HFFc6 (cell line): ENCODE measurements around the gene SIRPA. TPM values are rescaled to one million over a fixed set of nuclear protein-coding genes. Genes with fewer than 3 reads are reported as not detected.

Experiments used
- DNase-seq: peaks from one replicate; pipeline ENCODE4 v3.0.0-alpha.2; 2018
- H3K27ac Mint-ChIP-seq: 2 replicates; pipeline ENCODE4 v1.8.0; 2020; ENCODE audit warnings: mild to moderate bottlenecking, mixed read lengths
- H3K27me3 Mint-ChIP-seq: 2 replicates; pipeline ENCODE4 v1.8.0; 2021; ENCODE audit warnings: mild to moderate bottlenecking, moderate library complexity, mixed read lengths; ENCODE audit not compliant: insufficient read depth
- H3K36me3 Mint-ChIP-seq: 2 replicates; pipeline ENCODE4 v1.8.0; 2021; ENCODE audit warnings: low read depth, mixed read lengths
- H3K4me1 Mint-ChIP-seq: 2 replicates; pipeline ENCODE4 v1.8.0; 2020; ENCODE audit warnings: low read depth, mixed read lengths
- H3K4me3 Mint-ChIP-seq: 2 replicates; pipeline ENCODE4 v1.8.0; 2020; ENCODE audit warnings: mild to moderate bottlenecking, moderate library complexity, mixed read lengths
- H3K9me3 Mint-ChIP-seq: 2 replicates; pipeline ENCODE4 v1.8.0; 2020; ENCODE audit warnings: mild to moderate bottlenecking, mixed read lengths
- total RNA-seq, 6 experiments: library from RNA; stranded (reverse); fragmentation: NEBNext Ultra II Directional; extraction: Animal tissue kit (Norgen Biotek cat#: 25700); gene quantifications; 2 replicates in 1 of 6; 3 replicates in 5 of 6; pipeline ENCODE4 v1.2.3, GENCODE V29; 2021
- TF ChIP-seq, protein P1 (sequence below): fragments of 200-600 bp; sonication (generic); IDR thresholded peaks from 2 replicates; pipeline ENCODE4 v1.5.0; 2021; ENCODE audit warnings: antibody characterized with exemption, mild to moderate bottlenecking

Gene SIRPA
- total RNA-seq, 6 experiments from 2014 or later = 44.0 to 66.2 (median 47.5) TPM

DNA sequence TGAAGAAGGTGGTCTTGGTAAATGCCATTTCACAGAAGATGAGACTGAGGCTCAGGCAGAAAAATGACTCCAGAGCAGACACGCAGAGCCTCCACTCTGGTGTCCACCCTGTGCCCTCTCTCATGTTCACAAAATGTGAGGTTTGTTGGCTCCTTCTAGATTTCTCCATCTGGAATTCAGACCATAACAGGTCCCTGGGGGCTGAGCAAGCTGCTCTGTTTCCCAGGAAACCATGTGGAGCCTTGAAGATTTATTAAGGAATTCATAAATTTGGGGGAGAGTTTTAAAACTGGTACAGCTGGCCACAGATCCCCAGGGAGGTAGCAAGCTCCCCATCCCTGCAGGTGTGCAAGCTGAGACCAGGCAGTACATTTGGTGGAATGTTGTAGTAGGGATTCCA is 38.8 kb upstream of the SIRPA start:
- no peak for DNase-seq
- H3K4me3 Mint-ChIP-seq = no peak overlapping the region
- TF ChIP-seq, protein P1, sequence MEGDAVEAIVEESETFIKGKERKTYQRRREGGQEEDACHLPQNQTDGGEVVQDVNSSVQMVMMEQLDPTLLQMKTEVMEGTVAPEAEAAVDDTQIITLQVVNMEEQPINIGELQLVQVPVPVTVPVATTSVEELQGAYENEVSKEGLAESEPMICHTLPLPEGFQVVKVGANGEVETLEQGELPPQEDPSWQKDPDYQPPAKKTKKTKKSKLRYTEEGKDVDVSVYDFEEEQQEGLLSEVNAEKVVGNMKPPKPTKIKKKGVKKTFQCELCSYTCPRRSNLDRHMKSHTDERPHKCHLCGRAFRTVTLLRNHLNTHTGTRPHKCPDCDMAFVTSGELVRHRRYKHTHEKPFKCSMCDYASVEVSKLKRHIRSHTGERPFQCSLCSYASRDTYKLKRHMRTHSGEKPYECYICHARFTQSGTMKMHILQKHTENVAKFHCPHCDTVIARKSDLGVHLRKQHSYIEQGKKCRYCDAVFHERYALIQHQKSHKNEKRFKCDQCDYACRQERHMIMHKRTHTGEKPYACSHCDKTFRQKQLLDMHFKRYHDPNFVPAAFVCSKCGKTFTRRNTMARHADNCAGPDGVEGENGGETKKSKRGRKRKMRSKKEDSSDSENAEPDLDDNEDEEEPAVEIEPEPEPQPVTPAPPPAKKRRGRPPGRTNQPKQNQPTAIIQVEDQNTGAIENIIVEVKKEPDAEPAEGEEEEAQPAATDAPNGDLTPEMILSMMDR = no peak
- no peaks in the 10 kb centered on the region for H3K36me3 Mint-ChIP-seq
- H3K4me1 Mint-ChIP-seq = peaks cover 19% of the 10 kb centered on the region
- H3K27ac Mint-ChIP-seq = no peak overlapping the region
- peaks cover 13% of the 10 kb centered on the region for H3K27me3 Mint-ChIP-seq
- no peaks in the 10 kb centered on the region for H3K9me3 Mint-ChIP-seq

DNA sequence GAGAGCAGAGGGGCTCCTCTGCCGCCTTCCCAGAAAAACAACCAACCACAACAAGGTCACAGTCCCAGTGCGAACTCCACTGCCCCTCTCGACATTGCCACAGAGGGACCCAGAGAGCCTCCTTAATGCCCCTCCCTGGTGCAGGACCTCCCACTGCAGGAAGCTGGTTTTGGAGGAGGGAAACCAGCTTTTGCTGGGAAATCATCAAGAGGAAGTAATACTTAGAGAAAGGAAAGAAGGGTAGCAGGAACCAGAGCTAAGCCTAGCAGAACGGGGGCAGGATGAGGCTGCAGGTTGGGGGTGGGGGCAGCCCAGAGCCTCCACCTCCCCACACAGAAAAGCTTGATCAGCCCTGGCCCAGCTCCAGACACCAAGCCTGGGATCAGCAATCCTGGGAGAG is 37.7 kb upstream of the SIRPA start:
- H3K4me3 Mint-ChIP-seq = no peak overlapping the region
- DNase-seq = no peak
- H3K27ac Mint-ChIP-seq = no peak overlapping the region
- H3K9me3 Mint-ChIP-seq = no peaks in the 10 kb centered on the region
- H3K4me1 Mint-ChIP-seq = peaks cover 22% of the 10 kb centered on the region
- H3K36me3 Mint-ChIP-seq = no peaks in the 10 kb centered on the region
- peaks cover 10% of the 10 kb centered on the region for H3K27me3 Mint-ChIP-seq
- TF ChIP-seq, protein P1 = no peak

DNA sequence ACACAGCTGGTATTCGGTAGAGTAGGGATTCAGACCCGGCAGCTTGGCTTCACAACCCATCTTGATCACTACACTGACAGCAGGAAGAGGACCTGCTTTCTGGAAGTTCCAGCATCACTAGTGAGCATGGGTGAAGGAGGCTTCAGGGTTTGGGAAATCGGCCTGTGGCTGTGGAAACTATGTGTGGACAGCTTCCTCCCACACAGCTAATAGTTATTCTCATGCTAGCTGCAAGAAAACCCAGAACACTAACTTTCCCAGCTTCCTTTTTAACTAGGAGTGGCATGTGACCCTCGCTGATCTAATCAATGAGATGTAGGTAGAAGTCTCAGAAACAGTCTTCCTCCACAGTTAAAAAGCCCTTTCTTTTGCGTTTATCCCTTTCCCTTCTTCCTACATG is 36.3 kb upstream of the SIRPA start:
- no peaks in the 10 kb centered on the region for H3K36me3 Mint-ChIP-seq
- no peaks in the 10 kb centered on the region for H3K9me3 Mint-ChIP-seq
- no peak overlapping the region for H3K27ac Mint-ChIP-seq
- peaks cover 18% of the 10 kb centered on the region for H3K27me3 Mint-ChIP-seq
- H3K4me1 Mint-ChIP-seq = peaks cover 22% of the 10 kb centered on the region
- DNase-seq = no peak
- H3K4me3 Mint-ChIP-seq = no peak overlapping the region
- TF ChIP-seq, protein P1 = no peak

DNA sequence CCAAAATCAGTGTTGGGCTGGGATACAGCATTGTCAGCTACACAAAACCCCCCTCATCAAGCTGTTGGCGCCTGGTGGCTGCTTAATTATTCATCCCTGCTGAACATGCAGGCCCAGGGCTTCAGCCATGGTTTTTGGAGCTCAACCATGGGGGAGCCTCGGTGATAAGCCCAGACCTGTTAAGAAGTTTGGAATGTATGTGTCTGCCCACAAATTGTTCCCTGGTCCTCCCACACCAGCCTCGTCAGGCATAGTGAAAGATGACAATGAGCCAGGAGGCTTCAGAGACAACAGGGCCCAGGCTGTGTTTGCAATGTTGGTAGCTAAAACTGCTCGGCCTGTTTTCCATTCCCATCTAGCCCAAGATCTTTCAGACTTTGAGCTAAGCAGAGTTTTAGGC is 34.8 kb upstream of the SIRPA start:
- H3K36me3 Mint-ChIP-seq = no peaks in the 10 kb centered on the region
- peaks cover 13% of the 10 kb centered on the region for H3K27me3 Mint-ChIP-seq
- no peaks in the 10 kb centered on the region for H3K9me3 Mint-ChIP-seq
- H3K27ac Mint-ChIP-seq = peak overlapping the region; percentile 60
- peak overlapping the region; percentile 29 for H3K4me3 Mint-ChIP-seq
- H3K4me1 Mint-ChIP-seq = peaks cover 22% of the 10 kb centered on the region
- peak; percentile 51 for DNase-seq
- TF ChIP-seq, protein P1 = no peak

DNA sequence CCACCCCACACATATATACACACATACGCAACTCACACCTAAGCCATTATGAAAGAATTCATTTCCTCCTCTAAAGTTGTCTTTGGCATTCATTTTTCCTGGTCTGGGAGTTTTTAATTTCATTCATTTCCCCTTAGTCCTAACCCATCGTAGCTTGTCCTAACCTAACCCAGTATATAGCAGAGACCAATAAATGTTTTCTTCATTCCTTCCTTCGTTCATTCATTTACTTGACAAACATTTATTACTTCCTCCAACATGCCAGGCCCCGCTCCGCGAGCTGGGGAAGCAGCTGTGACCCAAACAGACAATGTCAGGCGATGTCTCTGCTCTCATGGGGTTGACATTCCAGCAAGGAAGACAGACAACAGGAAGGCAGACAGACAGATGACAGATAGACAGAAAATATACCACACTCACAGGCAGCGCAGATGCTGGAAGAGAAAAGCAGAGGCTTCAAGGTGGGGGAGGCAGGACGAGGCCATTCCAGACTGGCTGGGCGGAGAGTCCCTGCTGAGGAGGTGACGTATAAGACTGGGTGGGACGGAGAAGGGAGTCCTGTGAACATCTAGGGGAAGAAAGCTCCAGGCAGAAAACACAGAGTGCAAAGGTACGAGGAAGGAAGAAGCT is 33.7 kb upstream of the SIRPA start:
- no peak for DNase-seq
- TF ChIP-seq, protein P1 = no peak
- H3K36me3 Mint-ChIP-seq = no peaks in the 10 kb centered on the region
- H3K4me1 Mint-ChIP-seq = peaks cover 22% of the 10 kb centered on the region
- H3K27me3 Mint-ChIP-seq = peaks cover 13% of the 10 kb centered on the region
- no peak overlapping the region for H3K4me3 Mint-ChIP-seq
- no peaks in the 10 kb centered on the region for H3K9me3 Mint-ChIP-seq
- H3K27ac Mint-ChIP-seq = no peak overlapping the region
